Hepatocyte (in vitro differentiated cells): ENCODE results near the gene RGP1. TPM values are rescaled to one million over a fixed set of nuclear protein-coding genes. Genes with fewer than 3 reads are reported as not detected.

Source experiments
- DNase-seq: peaks from one replicate; pipeline ENCODE4 v3.0.0-alpha.2; 2016; ENCODE audit warnings: low spot score
- H2AFZ ChIP-seq: fragments of 200-600 bp; sonication (generic); 2 replicates; pipeline ENCODE4 v1.6.0; 2016; ENCODE audit warnings: antibody characterized with exemption, mild to moderate bottlenecking
- H3K27ac ChIP-seq: fragments of 200-600 bp; sonication (generic); 2 replicates; pipeline ENCODE4 v1.5.1; 2016; ENCODE audit warnings: mild to moderate bottlenecking
- H3K27me3 ChIP-seq: fragments of 200-600 bp; sonication (generic); 2 replicates; pipeline ENCODE4 v1.6.1; 2016
- H3K36me3 ChIP-seq: fragments of 200-600 bp; sonication (generic); replicated peaks from 2 replicates; pipeline ENCODE4 v1.5.1; 2016; ENCODE audit warnings: low read depth; ENCODE audit not compliant: insufficient read depth
- H3K4me1 ChIP-seq: fragments of 200-600 bp; sonication (generic); 2 replicates; pipeline ENCODE4 v1.5.1; 2016; ENCODE audit warnings: mild to moderate bottlenecking, moderate library complexity; ENCODE audit not compliant: insufficient read depth
- H3K4me2 ChIP-seq: fragments of 200-600 bp; sonication (generic); 2 replicates; pipeline ENCODE4 v1.6.0; 2016
- H3K4me3 ChIP-seq: fragments of 200-600 bp; sonication (generic); 2 replicates; pipeline ENCODE4 v1.5.1; 2016; ENCODE audit warnings: mild to moderate bottlenecking
- H3K79me2 ChIP-seq: fragments of 200-600 bp; sonication (generic); 2 replicates; pipeline ENCODE4 v1.6.0; 2017; ENCODE audit warnings: mild to moderate bottlenecking
- H3K9me2 ChIP-seq: fragments of 200-600 bp; sonication (generic); replicated peaks from 2 replicates; pipeline ENCODE4 v1.6.0; 2017; ENCODE audit warnings: mild to moderate bottlenecking; ENCODE audit not compliant: insufficient read depth
- H3K9me3 ChIP-seq: fragments of 200-600 bp; sonication (generic); 2 replicates; pipeline ENCODE4 v1.5.1; 2016; ENCODE audit warnings: low read depth, mild to moderate bottlenecking
- H4K20me1 ChIP-seq: fragments of 200-600 bp; sonication (generic); 2 replicates; pipeline ENCODE4 v1.6.0; 2016; ENCODE audit warnings: mild to moderate bottlenecking; ENCODE audit not compliant: insufficient read depth, poor library complexity, severe bottlenecking
- CTCF ChIP-seq: fragments of 200-600 bp; sonication (generic); IDR thresholded peaks from 2 replicates; pipeline ENCODE4 v1.5.1; 2016; ENCODE audit warnings: antibody characterized with exemption, mild to moderate bottlenecking; ENCODE audit not compliant: poor library complexity
- EZH2 ChIP-seq: fragments of 200-600 bp; sonication (generic); IDR thresholded peaks from 2 replicates; pipeline ENCODE4 v1.6.1; 2016; ENCODE audit warnings: antibody characterized with exemption, mild to moderate bottlenecking, borderline replicate concordance
- EZH2phosphoT487 ChIP-seq: fragments of 200-600 bp; sonication (generic); IDR thresholded peaks from one replicate; pipeline ENCODE4 v1.6.1; 2018; ENCODE audit warnings: antibody characterized with exemption, mild to moderate bottlenecking, low read depth, moderate library complexity; ENCODE audit not compliant: unreplicated experiment, severe bottlenecking
- WGBS: methylation state at CpG from one replicate; pipeline ENCODE4 v1.1.6; 2016; ENCODE audit warnings: low lambda C conversion rate; ENCODE audit errors: missing lambda C conversion rate; 5-methylcytosine and 5-hydroxymethylcytosine counted together
- polyA plus RNA-seq: library from polyadenylated mRNA; unstranded; fragments of >200 nt; fragmentation: Nextera tagmentation; extraction: Ambion mirVana; gene quantifications from 2 replicates; pipeline ENCODE4 v1.2.1, GENCODE V29; 2016
- total RNA-seq: library from RNA; depleted of rRNA; stranded (reverse); fragments of >200 nt; gene quantifications from 2 replicates; pipeline ENCODE4 v1.2.3, GENCODE V29; 2014

Gene RGP1
- total and polyA plus RNA-seq, 2 experiments from 2014 or later = 11.4 to 19.3 TPM

- Histone ChIP-seq H3K9me3 (no peaks in the 10 kb centered on the region), H3K36me3 (no peaks in the 10 kb centered on the region), H3K27me3 (no peaks in the 10 kb centered on the region), H3K79me2 (peaks cover 29% of the 10 kb centered on the region), H3K4me2 (no peak overlapping the region), H3K4me3 (no peak overlapping the region), H3K9me2 (no peaks in the 10 kb centered on the region), H4K20me1 (peaks cover 10% of the 10 kb centered on the region), H3K27ac (no peak overlapping the region), H3K4me1 (peaks cover 7% of the 10 kb centered on the region), H2AFZ (no peak overlapping the region)
- over 99% methylated on average over 7 of the region's 7 CpGs for WGBS
- DNase-seq = no peak
- TF ChIP-seq EZH2phosphoT487 = no peak
- TF ChIP-seq CTCF = no peak
- no peak for TF ChIP-seq EZH2
Observed at GRCh38 chr9:35738924-35739323, 10.2 kb upstream of the RGP1 start.

GRCh38 chr9:35740243-35740642 is 8.8 kb upstream of the RGP1 start:
- no peaks in the 10 kb centered on the region for H3K9me2 ChIP-seq
- no peak for DNase-seq
- H3K4me1 ChIP-seq = no peaks in the 10 kb centered on the region
- no peak for TF ChIP-seq EZH2
- no peak for TF ChIP-seq EZH2phosphoT487
- TF ChIP-seq CTCF = no peak
- peaks cover 10% of the 10 kb centered on the region for H4K20me1 ChIP-seq
- no peak overlapping the region for H3K4me3 ChIP-seq
- H3K27me3 ChIP-seq = no peaks in the 10 kb centered on the region
- no peak overlapping the region for H3K27ac ChIP-seq
- no peak overlapping the region for H2AFZ ChIP-seq
- H3K79me2 ChIP-seq = peaks cover 25% of the 10 kb centered on the region
- 94% methylated on average over 6 of the region's 6 CpGs for WGBS
- no peak overlapping the region for H3K4me2 ChIP-seq
- no peaks in the 10 kb centered on the region for H3K9me3 ChIP-seq
- no peaks in the 10 kb centered on the region for H3K36me3 ChIP-seq

GRCh38 chr9:35741740-35742139 is 7.3 kb upstream of the RGP1 start:
- TF ChIP-seq EZH2 (no peak), CTCF (no peak), EZH2phosphoT487 (no peak)
- Histone ChIP-seq H2AFZ (no peak overlapping the region), H3K27ac (no peak overlapping the region), H3K79me2 (peaks cover 36% of the 10 kb centered on the region), H3K4me1 (peaks cover 10% of the 10 kb centered on the region), H3K4me2 (no peak overlapping the region), H3K27me3 (no peaks in the 10 kb centered on the region), H3K9me2 (no peaks in the 10 kb centered on the region), H3K9me3 (no peaks in the 10 kb centered on the region), H3K36me3 (no peaks in the 10 kb centered on the region), H3K4me3 (no peak overlapping the region), H4K20me1 (peaks cover 9% of the 10 kb centered on the region)
- 89% methylated on average over 7 of the region's 7 CpGs for WGBS
- no peak for DNase-seq

- Histone ChIP-seq H2AFZ (no peak overlapping the region), H3K4me1 (peaks cover 13% of the 10 kb centered on the region), H3K27me3 (no peaks in the 10 kb centered on the region), H4K20me1 (peaks cover 22% of the 10 kb centered on the region), H3K27ac (no peak overlapping the region), H3K9me2 (no peaks in the 10 kb centered on the region), H3K9me3 (no peaks in the 10 kb centered on the region), H3K4me3 (no peak overlapping the region), H3K79me2 (peaks cover 53% of the 10 kb centered on the region), H3K36me3 (no peaks in the 10 kb centered on the region), H3K4me2 (no peak overlapping the region)
- no peak for DNase-seq
- WGBS = 78% methylated on average over 2 of the region's 2 CpGs
- TF ChIP-seq EZH2 (no peak), EZH2phosphoT487 (no peak), CTCF (no peak)
Observed at GRCh38 chr9:35743452-35743851, 5.6 kb upstream of the RGP1 start.
